HG03280 (cell line): ENCODE data around the gene KDSR.
A peak's percentile ranks its signal among the peaks of the same experiment; 100 is the strongest.

Experiments
- ATAC-seq: cut with Tn5 transposase; IDR thresholded peaks from one replicate; pipeline ENCODE4 v1.9.1; 2021; ENCODE audit warnings: mild to moderate bottlenecking, moderate library complexity; ENCODE audit not compliant: unreplicated experiment

The KDSR gene

GRCh38 chr18:63367053-63367953 is at the start of gene KDSR:
Gene KDSR (minus strand): TSS chr18:63367206. CDS start chr18:63367118, 88 bp downstream.
- peak; percentile 93 for ATAC-seq

- ATAC-seq, result no peak
These were observed 45.9 kb upstream of the KDSR start for GRCh38 chr18:63412953-63413352.

- ATAC-seq, result no peak
These were observed 43.8 kb upstream of the KDSR start for GRCh38 chr18:63410792-63411191.

GRCh38 chr18:63409301-63409700 is 42.3 kb upstream of the KDSR start:
- ATAC-seq, result no peak

GRCh38 chr18:63407734-63408133 is 40.7 kb upstream of the KDSR start:
- no peak for ATAC-seq

GRCh38 chr18:63405986-63406385 is 39.0 kb upstream of the KDSR start:
- ATAC-seq, result no peak

- ATAC-seq, result no peak
These were observed 35.5 kb upstream of the KDSR start for GRCh38 chr18:63402246-63403162.

GRCh38 chr18:63399300-63399699 is 32.3 kb upstream of the KDSR start:
- no peak for ATAC-seq

- ATAC-seq, result no peak
These were observed 30.3 kb upstream of the KDSR start for GRCh38 chr18:63397349-63397748.

- ATAC-seq, result no peak
These were observed 28.5 kb upstream of the KDSR start for GRCh38 chr18:63395503-63395902.

GRCh38 chr18:63394954-63395353 is 27.9 kb upstream of the KDSR start:
- no peak for ATAC-seq

- ATAC-seq, result no peak
These were observed 20.9 kb upstream of the KDSR start for GRCh38 chr18:63387861-63388260.

- ATAC-seq, result no peak
These were observed 15.8 kb upstream of the KDSR start for GRCh38 chr18:63382843-63383242.

- no peak for ATAC-seq
These were observed 12.6 kb upstream of the KDSR start for GRCh38 chr18:63379639-63379962.

- no peak for ATAC-seq
These were observed 12.1 kb upstream of the KDSR start for GRCh38 chr18:63378919-63379638.

GRCh38 chr18:63377275-63377980 is 10.4 kb upstream of the KDSR start:
- no peak for ATAC-seq

GRCh38 chr18:63376538-63376937 is 9.5 kb upstream of the KDSR start:
- no peak for ATAC-seq

- no peak for ATAC-seq
These were observed 7.5 kb upstream of the KDSR start for GRCh38 chr18:63374540-63374939.

- ATAC-seq, result no peak
These were observed 6.2 kb upstream of the KDSR start for GRCh38 chr18:63373161-63373560.

GRCh38 chr18:63368611-63369010 is 1.6 kb upstream of the KDSR start:
- ATAC-seq, result no peak
